Skin epidermis (tissue), 12 donors: Measurements from ENCODE around the gene PODN.

Experiments
- H3K27ac ChIP-seq, 21 experiments: fragments of 200-600 bp; sonication (generic) in 11 of 21; one replicate each; pipeline ENCODE4 v1.5.0; 2020; ENCODE audit warnings: mild to moderate bottlenecking in 3 of 21, inconsistent platforms in 2 of 21, moderate library complexity in 2 of 21
- H3K4me3 ChIP-seq, 7 experiments: fragments of 200-600 bp; sonication (generic) in 2 of 7; one replicate each; pipeline ENCODE4 v1.5.0; 2020; ENCODE audit warnings: inconsistent platforms in 2 of 7, mild to moderate bottlenecking in 2 of 7, moderate library complexity in 1 of 7

The PODN gene

GRCh38 chr1:53061859-53062707 lies at the start of gene PODN:
TSS of gene PODN (plus strand) at chr1:53062213. CDS start at chr1:53069856, 7,643 bp downstream.
- Histone ChIP-seq H3K4me3 (peak within 1 kb of the TSS; percentile 33 to 58 (median 36)), H3K27ac (peak within 1 kb of the TSS in 19 of 21 experiments; percentile 20 to 81 (median 64))

DNA sequence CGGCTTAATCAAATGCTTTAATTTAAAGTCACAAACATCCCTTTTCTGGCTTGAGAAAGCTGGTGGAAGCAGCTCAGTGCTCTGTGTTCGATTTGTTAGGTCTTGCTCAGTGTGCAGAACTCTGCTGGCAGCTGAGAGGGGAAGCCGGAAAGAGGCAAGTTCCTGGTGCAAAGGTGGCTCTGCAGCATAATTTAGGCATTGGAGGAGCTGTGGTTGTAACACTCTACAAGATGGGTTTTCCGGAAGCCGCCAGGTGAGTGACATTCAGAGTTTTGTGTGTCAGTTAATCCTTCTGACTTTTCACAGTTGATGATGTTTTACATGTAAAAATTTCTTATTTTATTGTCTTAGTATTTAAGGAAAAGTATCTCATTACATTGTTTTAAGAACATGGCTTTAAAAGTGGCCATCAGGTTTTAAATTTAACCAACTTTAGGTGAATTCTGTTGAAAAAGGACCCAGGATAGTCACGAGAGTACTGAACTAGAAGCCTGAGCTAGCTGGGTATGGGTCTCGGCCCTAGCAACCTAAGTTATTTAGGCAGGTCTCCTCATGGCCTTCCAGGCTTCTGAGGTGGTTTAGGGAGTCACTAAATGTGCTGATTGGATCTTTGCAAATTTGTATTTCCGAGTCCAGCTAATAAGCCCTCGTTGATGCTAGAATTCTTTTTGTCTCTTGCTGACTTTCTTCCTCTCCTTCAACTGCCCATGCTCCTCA lies 47.1 kb upstream of the PODN start:
- H3K27ac ChIP-seq, result peak overlapping the region in 18 of 21 experiments; percentile 24 to 86 (median 58)
- H3K4me3 ChIP-seq, result peak overlapping the region; percentile 33 to 55 (median 43)

- peak overlapping the region in 15 of 21 experiments; percentile 24 to 86 (median 56) for H3K27ac ChIP-seq
- peak overlapping the region; percentile 33 to 55 (median 43) for H3K4me3 ChIP-seq
These were observed 46.5 kb upstream of the PODN start for GRCh38 chr1:53015508-53015860.

DNA sequence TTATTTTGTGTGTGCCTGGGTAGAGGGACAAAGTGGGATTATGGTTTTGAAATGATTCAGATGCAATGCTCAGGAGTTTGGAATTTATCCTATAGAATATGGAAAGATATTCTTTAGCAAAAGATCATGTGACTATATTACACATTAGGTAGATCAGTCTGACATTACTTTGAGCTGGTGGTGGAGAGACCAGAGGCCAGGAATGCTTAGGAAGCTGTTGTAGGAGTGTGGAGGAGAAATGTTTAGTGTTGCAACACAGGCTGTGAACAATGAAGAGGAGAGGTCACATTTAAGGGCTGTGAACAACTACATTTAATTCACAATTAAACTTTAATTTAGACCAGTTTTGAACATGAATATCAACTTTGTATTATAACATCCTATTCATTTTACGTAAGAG lies 45.3 kb upstream of the PODN start:
- no peak overlapping the region for H3K27ac ChIP-seq
- H3K4me3 ChIP-seq, result no peak overlapping the region

GRCh38 chr1:53020588-53020987 lies 41.4 kb upstream of the PODN start:
- Histone ChIP-seq H3K27ac (no peak overlapping the region), H3K4me3 (no peak overlapping the region)

DNA sequence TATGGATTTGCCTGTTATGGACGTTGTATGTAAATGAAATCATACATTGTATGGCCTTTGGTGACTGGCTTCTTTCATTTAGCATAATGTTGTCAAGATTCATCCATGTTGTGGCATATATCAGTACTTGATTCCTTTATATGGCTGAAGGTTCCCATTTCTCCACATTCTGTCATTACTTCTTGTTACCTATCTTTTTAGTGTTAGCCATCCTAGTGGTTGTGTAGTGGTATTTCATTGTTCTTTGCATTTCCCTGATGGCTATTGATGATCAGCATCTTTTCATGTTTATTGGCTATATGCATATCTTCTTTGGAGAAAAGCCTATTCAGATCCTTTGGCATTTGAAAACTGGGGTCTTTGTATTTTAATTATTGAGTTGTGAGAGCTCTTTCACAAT lies 39.8 kb upstream of the PODN start:
- no peak overlapping the region for H3K4me3 ChIP-seq
- no peak overlapping the region for H3K27ac ChIP-seq

GRCh38 chr1:53023546-53023945 lies 38.5 kb upstream of the PODN start:
- Histone ChIP-seq H3K4me3 (no peak overlapping the region), H3K27ac (no peak overlapping the region)

DNA sequence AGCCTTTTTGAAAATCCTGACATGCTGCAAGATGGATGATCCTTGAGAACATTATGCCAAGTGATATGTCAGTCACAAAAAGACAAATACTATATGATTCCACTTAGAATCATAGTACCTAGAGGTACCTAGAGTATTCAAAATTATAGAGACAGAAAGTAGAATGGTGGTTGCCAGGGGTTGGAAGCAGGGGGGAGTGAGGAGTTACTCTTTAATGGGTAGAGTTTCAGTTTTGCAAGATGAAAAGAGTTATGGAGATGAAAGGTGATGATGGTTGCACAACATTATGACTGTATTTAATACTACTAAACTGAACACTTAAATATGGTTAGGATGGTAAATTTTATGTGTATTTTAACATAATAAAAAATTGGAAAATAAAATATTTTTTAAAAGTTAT lies 37.9 kb upstream of the PODN start:
- Histone ChIP-seq H3K27ac (no peak overlapping the region), H3K4me3 (no peak overlapping the region)

DNA sequence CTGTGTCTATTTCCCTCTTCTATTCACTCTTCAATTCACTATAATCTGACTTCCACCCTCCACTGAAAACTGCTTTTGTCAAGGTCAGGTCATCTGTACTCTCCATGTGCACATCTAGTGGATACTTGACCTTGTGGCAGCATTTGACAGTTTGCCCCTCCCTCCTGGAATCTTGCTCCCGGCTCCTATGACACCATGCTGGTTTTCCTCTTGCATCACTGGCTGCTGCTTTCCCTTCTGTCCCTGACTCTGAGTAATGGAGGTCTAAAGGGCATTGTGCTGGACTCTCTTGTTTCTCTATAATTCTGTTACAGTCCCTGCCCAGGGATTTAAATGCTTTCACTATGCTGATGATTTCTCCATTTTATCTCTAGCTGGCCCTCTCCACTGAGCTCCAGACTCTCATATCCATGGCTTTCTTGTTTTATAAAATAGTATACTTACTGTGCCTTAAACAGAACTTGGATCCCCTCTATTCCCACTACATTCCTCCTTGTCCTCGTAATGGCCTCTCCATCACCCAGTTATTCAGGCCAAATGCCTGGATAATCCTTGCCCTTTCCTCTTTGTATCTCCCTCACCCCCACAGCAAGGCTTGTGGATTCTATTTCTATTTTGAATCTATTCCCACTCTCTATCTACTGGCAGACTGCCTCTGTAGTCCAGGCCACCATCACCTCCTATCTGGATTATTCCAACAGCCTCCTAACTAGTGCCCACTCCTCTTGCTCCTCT lies 36.8 kb upstream of the PODN start:
- Histone ChIP-seq H3K4me3 (no peak overlapping the region), H3K27ac (no peak overlapping the region)

DNA sequence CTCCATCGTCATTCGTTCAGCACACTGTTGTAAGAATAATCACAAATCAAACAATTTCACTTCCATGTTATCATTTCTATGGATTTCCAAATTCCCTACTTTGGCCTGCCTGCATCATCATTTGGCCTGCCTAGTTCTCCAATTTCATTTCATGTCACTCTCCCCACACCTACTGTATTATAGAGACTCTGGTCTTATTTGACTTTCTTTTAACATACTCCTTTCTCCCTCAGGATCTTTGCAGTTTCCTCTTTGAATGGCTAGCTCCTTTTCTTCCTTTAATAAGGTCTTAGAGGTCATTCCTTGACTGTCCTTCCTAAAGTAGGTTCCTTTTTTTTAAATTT lies 36.3 kb upstream of the PODN start:
- H3K4me3 ChIP-seq, result no peak overlapping the region
- H3K27ac ChIP-seq, result no peak overlapping the region

DNA sequence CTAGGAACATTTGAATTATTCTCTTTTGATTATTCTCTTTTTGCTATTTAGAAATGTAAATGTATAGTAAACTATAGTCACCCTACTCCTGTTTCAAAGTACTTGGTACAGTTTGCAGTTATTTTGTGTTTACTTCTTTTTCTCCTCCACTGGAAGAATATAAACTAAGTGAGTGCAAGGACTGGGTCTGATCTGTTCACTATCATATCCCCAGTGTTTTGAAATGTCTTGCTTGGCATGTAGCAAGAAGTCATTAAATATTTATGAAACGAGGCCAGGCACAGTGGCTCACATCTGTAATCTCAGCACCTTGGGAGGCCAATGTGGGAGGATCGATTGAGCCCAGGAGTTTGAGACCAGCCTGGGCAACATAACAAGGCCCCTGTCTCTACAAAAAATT lies 35.8 kb upstream of the PODN start:
- Histone ChIP-seq H3K27ac (no peak overlapping the region), H3K4me3 (no peak overlapping the region)

GRCh38 chr1:53031732-53032131 lies 30.3 kb upstream of the PODN start:
- no peak overlapping the region for H3K4me3 ChIP-seq
- no peak overlapping the region for H3K27ac ChIP-seq

- H3K27ac ChIP-seq, result no peak overlapping the region
- no peak overlapping the region for H3K4me3 ChIP-seq
These were observed 24.9 kb upstream of the PODN start for GRCh38 chr1:53037159-53037558.

DNA sequence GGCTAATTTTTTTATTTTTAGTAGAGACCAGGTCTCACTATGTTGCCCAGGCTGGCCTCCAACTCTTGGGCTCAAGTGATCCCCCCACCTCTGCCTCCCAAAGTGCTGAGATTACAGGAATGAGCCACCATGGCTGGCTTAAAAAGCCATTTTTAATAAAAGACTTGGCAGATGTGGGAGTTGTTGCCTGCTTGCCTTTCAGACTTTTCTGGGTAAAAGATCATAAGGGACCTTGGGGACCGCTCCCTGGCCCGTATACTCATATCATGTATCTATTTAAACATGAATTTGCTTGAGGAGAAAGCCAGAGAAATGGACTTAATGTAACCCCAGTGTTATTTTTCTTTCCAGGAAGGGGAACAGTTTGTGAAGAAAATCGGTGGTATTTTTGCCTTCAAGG lies 23.4 kb upstream of the PODN start:
- Histone ChIP-seq H3K27ac (no peak overlapping the region), H3K4me3 (no peak overlapping the region)

DNA sequence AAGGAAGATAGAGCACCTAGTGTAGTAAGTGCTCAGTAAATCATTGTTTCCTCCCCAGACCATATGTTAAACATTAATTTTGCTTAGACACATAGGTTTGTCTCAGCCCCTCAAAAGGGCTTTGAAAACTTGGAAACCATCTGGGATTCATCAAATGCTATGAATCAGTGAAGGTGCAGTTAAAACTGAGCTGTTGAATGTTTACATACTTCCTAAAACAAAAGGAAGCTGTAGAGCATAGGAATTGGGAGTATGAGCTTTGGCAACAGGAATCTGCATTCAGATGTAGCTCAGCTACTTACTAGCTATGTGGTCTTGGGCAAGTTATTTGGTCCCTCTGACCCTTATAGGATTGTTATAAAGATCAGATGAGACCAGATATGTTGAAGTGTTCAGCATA lies 18.7 kb upstream of the PODN start:
- H3K27ac ChIP-seq, result no peak overlapping the region

GRCh38 chr1:53044926-53045325 lies 17.1 kb upstream of the PODN start:
- H3K4me3 ChIP-seq, result no peak overlapping the region
- no peak overlapping the region for H3K27ac ChIP-seq

More for the DNA sequence above, 18.7 kb upstream of the PODN start:
- H3K4me3 ChIP-seq, result no peak overlapping the region

GRCh38 chr1:53046930-53047329 lies 15.1 kb upstream of the PODN start:
- Histone ChIP-seq H3K4me3 (no peak overlapping the region), H3K27ac (peak overlapping the region in 1 of 21 experiments; percentile 9)

- no peak overlapping the region for H3K4me3 ChIP-seq
- peak overlapping the region in 4 of 21 experiments; percentile 9 to 39 (median 34) for H3K27ac ChIP-seq
These were observed 14.0 kb upstream of the PODN start for GRCh38 chr1:53047737-53048736.

DNA sequence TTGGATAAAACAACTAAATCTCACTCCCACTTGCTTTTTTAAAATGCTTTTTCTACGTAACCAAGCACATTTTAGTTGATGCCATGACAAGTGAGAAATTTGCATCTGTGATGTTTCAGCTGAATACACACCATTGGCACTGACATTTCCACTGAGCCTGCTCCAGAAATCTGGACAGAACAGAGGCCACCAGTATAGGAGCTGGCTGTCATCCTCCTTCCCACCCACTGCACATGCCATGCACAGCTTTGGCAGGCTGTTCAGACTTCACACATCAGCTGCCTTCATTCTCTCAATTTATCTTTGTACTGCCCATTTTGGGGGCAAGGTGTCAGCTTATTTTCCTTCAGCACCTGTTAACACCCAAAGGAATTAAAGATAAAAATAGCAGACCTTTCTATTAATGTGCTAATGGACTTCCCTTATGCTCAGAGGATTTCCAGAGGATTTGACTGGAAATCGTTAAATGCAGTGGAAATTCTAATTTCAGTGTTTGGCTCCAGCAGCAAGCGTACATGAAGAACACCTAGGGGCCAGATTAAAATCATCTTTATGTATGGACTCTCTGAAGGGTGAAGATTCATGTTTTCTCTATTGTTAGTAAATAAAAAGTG lies 12.9 kb upstream of the PODN start:
- no peak overlapping the region for H3K27ac ChIP-seq
- H3K4me3 ChIP-seq, result no peak overlapping the region
